ENCODE data around the gene FAAP20.

DNA sequence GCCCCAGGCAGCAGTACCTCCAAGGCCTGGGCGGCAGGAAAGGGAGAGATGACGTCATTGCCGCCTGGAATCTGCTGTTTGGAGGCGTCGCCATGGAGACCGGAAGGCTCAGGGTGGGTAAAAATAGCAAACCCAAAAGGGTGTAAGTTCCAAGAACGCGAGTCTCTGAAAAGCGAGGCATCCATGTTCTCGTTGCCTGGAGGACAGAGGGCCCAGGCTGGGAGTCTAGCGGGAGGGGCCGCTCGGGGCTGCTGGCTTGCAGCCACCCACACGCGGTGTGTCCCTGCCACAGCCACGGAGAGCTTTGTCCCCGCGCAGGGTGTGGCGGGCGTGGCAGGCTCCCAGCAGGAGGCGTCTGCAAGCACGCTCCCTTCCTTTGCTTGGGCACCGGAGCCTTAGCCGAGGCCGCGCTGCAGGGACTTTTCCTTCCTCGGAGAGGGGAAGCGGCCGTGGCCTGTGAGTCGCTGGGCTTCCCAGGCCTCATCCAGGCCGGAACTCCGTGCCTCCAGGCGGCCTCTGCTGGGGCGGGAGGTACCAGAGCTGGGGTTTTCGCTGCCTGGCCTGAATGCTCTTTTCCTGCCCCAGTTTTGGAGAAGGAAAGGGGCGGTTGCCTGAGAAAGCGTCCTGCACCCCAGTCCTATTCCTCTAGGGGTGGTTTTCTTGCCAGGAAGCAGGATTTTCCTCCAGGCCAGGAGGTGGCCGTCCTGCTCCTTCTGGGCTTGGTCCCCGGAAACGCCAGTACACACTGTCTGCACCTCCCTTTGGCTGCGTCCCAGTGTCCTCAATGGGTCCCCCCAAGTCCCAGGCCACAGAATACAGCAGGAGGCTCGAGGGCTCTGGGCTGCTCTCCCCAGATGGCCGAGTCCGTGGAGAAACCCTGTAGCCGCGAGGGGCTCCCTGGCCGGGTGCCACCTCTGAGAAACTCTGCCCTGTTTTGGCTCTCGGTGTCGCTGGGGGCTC, 18.2 kb upstream of the FAAP20 start:
- TF ChIP-seq, protein P1, sequence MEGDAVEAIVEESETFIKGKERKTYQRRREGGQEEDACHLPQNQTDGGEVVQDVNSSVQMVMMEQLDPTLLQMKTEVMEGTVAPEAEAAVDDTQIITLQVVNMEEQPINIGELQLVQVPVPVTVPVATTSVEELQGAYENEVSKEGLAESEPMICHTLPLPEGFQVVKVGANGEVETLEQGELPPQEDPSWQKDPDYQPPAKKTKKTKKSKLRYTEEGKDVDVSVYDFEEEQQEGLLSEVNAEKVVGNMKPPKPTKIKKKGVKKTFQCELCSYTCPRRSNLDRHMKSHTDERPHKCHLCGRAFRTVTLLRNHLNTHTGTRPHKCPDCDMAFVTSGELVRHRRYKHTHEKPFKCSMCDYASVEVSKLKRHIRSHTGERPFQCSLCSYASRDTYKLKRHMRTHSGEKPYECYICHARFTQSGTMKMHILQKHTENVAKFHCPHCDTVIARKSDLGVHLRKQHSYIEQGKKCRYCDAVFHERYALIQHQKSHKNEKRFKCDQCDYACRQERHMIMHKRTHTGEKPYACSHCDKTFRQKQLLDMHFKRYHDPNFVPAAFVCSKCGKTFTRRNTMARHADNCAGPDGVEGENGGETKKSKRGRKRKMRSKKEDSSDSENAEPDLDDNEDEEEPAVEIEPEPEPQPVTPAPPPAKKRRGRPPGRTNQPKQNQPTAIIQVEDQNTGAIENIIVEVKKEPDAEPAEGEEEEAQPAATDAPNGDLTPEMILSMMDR (IDR thresholded peaks at IDR 0.05): peak in 5 of 6 experiments; percentile 9 to 65 (median 41)
- no peak for TF ChIP-seq POLR2A (IDR thresholded peaks at IDR 0.05)

Measured in Peyer's patch (tissue), 4 donors.